Keratinocyte (primary cell): ENCODE results near the gene TEX22. TPM values are rescaled to one million over a fixed set of nuclear protein-coding genes. Genes with fewer than 3 reads are reported as not detected.

ENCODE experiments used
- DNase-seq: peaks from one replicate; pipeline ENCODE4 v3.0.0-alpha.2; 2011; ENCODE audit warnings: low read depth, missing footprints, low spot score
- FAIRE-seq: peaks from 2 replicates; lab custom pipeline; 2011; peaks lifted over from hg19 to GRCh38; lab: Jason Lieb, UNC
- H2AFZ ChIP-seq: 2 replicates; pipeline ENCODE4 v1.6.0; 2012; ENCODE audit warnings: low read length, control low read depth, inconsistent platforms; ENCODE audit not compliant: control insufficient read depth
- H3K27ac ChIP-seq: 2 replicates; pipeline ENCODE4 v1.5.1; 2011; ENCODE audit warnings: low read length; ENCODE audit not compliant: control insufficient read depth, insufficient read depth
- H3K27me3 ChIP-seq: 3 replicates; pipeline ENCODE4 v1.6.0; 2011; ENCODE audit warnings: low read length; ENCODE audit not compliant: control insufficient read depth, insufficient read depth; ENCODE audit errors: extremely low read depth
- H3K36me3 ChIP-seq, 2 experiments: 2 replicates in 1 of 2; 3 replicates in 1 of 2; pipeline ENCODE4 v1.5.1; 2011; ENCODE audit warnings: low read length in 2 of 2, mild to moderate bottlenecking in 1 of 2; ENCODE audit not compliant: control insufficient read depth in 2 of 2, insufficient read depth in 2 of 2; ENCODE audit errors: extremely low read depth in 1 of 2
- H3K4me1 ChIP-seq: 3 replicates; pipeline ENCODE4 v1.5.1; 2011; ENCODE audit warnings: low read length; ENCODE audit not compliant: control insufficient read depth, insufficient read depth; ENCODE audit errors: extremely low read depth
- H3K4me2 ChIP-seq: 3 replicates; pipeline ENCODE4 v1.6.0; 2011; ENCODE audit warnings: low read depth, low read length; ENCODE audit not compliant: control insufficient read depth, insufficient read depth; ENCODE audit errors: extremely low read depth
- H3K4me3 ChIP-seq, 3 experiments: fragments of 200-600 bp in 1 of 3; sonication (generic) in 1 of 3; 2 replicates in 2 of 3; 3 replicates in 1 of 3; pipeline ENCODE4 v1.5.1; 2011 to 2016; ENCODE audit warnings: low read length in 3 of 3, mild to moderate bottlenecking in 3 of 3, control low read depth in 2 of 3, inconsistent platforms in 1 of 3, low read depth in 1 of 3, mixed read lengths in 1 of 3, mixed run types in 1 of 3, moderate library complexity in 1 of 3; ENCODE audit not compliant: control insufficient read depth in 2 of 3, insufficient read depth in 2 of 3; ENCODE audit errors: extremely low read depth in 1 of 3
- H3K79me2 ChIP-seq: 2 replicates; pipeline ENCODE4 v1.6.0; 2012; ENCODE audit warnings: low read length; ENCODE audit not compliant: control insufficient read depth, insufficient read depth
- H3K9ac ChIP-seq: 3 replicates; pipeline ENCODE4 v1.6.0; 2011; ENCODE audit warnings: low read length; ENCODE audit not compliant: control insufficient read depth, insufficient read depth; ENCODE audit errors: extremely low read depth
- H3K9me1 ChIP-seq: 3 replicates; pipeline ENCODE4 v1.6.0; 2011; ENCODE audit warnings: low read length; ENCODE audit not compliant: control insufficient read depth, insufficient read depth; ENCODE audit errors: extremely low read depth
- H3K9me3 ChIP-seq: 2 replicates; pipeline ENCODE4 v1.5.1; 2012; ENCODE audit warnings: low read depth, low read length; ENCODE audit not compliant: control insufficient read depth
- H4K20me1 ChIP-seq: 3 replicates; pipeline ENCODE4 v1.6.0; 2011; ENCODE audit warnings: low read length; ENCODE audit not compliant: control insufficient read depth, insufficient read depth; ENCODE audit errors: extremely low read depth
- EZH2 ChIP-seq: IDR thresholded peaks from one replicate; pipeline ENCODE4 v1.6.1; 2012; ENCODE audit warnings: inconsistent platforms, mild to moderate bottlenecking, low read length, moderate library complexity
- dilution Hi-C: fragments of 300-500 bp; cut with MboI; formaldehyde crosslinking; loops from one replicate; pipeline ENCODE4 v1.7.0; 2020; ENCODE audit warnings: low sequenced_read_pairs; ENCODE audit not compliant: extremely low pct_ligation_motif_present
- polyA plus RNA-seq, 5 experiments: library from polyadenylated mRNA; depleted of rRNA in 3 of 5; stranded (reverse) in 3 of 5; stranded (forward) in 1 of 5; unstranded in 1 of 5; fragments of >200 nt; gene quantifications; 1 replicate in 1 of 5; 2 replicates in 3 of 5; 3 replicates in 1 of 5; pipeline versions ENCODE4 v1.2.1 to v1.2.3, GENCODE V29; 2011 to 2012; ENCODE audit warnings: missing spikeins in 2 of 5, low read depth in 1 of 5, low replicate concordance in 1 of 5
- TF ChIP-seq, protein P1 (sequence below), 3 experiments: IDR thresholded peaks in 1 of 3; conservative IDR thresholded peaks in 1 of 3; optimal IDR thresholded peaks in 1 of 3; 2 replicates in 2 of 3; 3 replicates in 1 of 3; pipeline versions ENCODE3 to v1.5.1; 2011; ENCODE audit warnings: low read length in 3 of 3, mild to moderate bottlenecking in 3 of 3, moderate library complexity in 2 of 3, control low read depth in 1 of 3, inconsistent platforms in 1 of 3; ENCODE audit not compliant: insufficient read depth in 2 of 3; ENCODE audit errors: extremely low read depth in 1 of 3

The TEX22 gene
- polyA plus RNA-seq, 1 donor (not counting 4 experiments of a cell fraction or from before 2014, with no cell fraction given): 0.03 TPM

DNA sequence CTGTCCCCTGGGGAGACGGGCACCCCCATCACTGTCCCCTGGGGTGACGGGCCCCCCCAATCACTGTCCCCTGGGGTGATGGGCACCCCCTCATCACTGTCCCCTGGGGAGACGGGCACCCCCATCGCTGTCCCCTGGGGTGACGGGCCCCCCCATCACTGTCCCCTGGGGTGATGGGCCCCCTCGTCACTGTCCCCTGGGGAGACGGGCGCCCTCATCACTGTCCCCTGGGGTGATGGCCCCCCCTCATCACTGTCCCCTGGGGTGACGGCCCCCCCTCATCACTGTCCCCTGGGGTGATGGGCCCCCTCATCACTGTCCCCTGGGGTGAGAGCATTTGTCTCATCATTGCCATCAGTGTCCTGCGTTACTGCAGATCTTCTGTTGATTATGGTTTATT is 45.2 kb upstream of the TEX22 start:
- dilution Hi-C loops: no loop called here
- Histone ChIP-seq H3K4me1 (peaks cover 5% of the 10 kb centered on the region), H4K20me1 (no peaks in the 10 kb centered on the region), H3K27me3 (no peaks in the 10 kb centered on the region), H3K9ac (no peak overlapping the region), H3K27ac (no peak overlapping the region), H3K4me2 (no peak overlapping the region), H3K79me2 (no peaks in the 10 kb centered on the region), H3K9me3 (no peaks in the 10 kb centered on the region), H3K36me3 (peaks cover 0 to 5% of the 10 kb centered on the region in 2 experiments), H2AFZ (no peak overlapping the region), H3K9me1 (no peaks in the 10 kb centered on the region), H3K4me3 (no peak overlapping the region)
- FAIRE-seq: no peak
- DNase-seq: no peak
- no peak for TF ChIP-seq EZH2
- TF ChIP-seq, protein P1, sequence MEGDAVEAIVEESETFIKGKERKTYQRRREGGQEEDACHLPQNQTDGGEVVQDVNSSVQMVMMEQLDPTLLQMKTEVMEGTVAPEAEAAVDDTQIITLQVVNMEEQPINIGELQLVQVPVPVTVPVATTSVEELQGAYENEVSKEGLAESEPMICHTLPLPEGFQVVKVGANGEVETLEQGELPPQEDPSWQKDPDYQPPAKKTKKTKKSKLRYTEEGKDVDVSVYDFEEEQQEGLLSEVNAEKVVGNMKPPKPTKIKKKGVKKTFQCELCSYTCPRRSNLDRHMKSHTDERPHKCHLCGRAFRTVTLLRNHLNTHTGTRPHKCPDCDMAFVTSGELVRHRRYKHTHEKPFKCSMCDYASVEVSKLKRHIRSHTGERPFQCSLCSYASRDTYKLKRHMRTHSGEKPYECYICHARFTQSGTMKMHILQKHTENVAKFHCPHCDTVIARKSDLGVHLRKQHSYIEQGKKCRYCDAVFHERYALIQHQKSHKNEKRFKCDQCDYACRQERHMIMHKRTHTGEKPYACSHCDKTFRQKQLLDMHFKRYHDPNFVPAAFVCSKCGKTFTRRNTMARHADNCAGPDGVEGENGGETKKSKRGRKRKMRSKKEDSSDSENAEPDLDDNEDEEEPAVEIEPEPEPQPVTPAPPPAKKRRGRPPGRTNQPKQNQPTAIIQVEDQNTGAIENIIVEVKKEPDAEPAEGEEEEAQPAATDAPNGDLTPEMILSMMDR (optimal IDR thresholded peaks at IDR 0.05 in 1 of 3, IDR thresholded peaks at IDR 0.05 in 1 of 3, conservative IDR thresholded peaks at IDR 0.05 in 1 of 3; ENCODE audit: extremely low read depth in 1 of 3, insufficient read depth in 2 of 3, low read length in 3 of 3): no peak

DNA sequence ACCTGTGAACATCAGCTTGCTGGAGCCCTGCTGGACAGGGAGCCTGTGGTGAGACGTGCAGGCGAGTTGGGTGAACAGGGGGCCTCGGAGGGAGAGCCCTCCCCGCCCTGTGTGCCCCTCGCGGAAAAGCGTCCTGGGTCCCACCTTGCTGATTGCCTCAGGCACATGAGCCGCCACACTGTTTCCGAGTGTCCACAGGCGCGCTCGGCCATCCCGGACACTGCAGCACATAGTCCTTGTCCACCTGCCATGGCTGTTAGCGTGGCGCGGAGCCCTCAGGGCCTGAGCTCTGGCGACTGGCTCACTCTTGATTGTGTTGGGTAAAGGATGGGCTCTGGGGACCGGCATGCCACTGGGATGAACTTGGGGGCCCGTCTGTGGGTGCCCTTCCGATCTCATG is 43.8 kb upstream of the TEX22 start:
- H4K20me1 ChIP-seq: no peaks in the 10 kb centered on the region
- H3K9ac ChIP-seq: no peak overlapping the region
- H3K4me3 ChIP-seq: no peak overlapping the region
- H3K4me1 ChIP-seq: peaks cover 5% of the 10 kb centered on the region
- FAIRE-seq (no peak), DNase-seq (no peak)
- no peak for TF ChIP-seq EZH2
- TF ChIP-seq, protein P1 (optimal IDR thresholded peaks at IDR 0.05 in 1 of 3, IDR thresholded peaks at IDR 0.05 in 1 of 3, conservative IDR thresholded peaks at IDR 0.05 in 1 of 3; ENCODE audit: extremely low read depth in 1 of 3, insufficient read depth in 2 of 3, low read length in 3 of 3): no peak
- dilution Hi-C loops: no loop called here
- no peaks in the 10 kb centered on the region for H3K9me3 ChIP-seq
- peaks cover 0 to 9% of the 10 kb centered on the region in 2 experiments for H3K36me3 ChIP-seq
- H3K79me2 ChIP-seq: no peaks in the 10 kb centered on the region
- H3K4me2 ChIP-seq: no peak overlapping the region
- no peak overlapping the region for H3K27ac ChIP-seq
- H2AFZ ChIP-seq: no peak overlapping the region
- no peaks in the 10 kb centered on the region for H3K27me3 ChIP-seq
- H3K9me1 ChIP-seq: no peaks in the 10 kb centered on the region
